Nephron (organoid): ENCODE data around the gene LYPD6.

ENCODE experiments used
- H3K27ac Mint-ChIP-seq, 3 experiments: 2 replicates each; pipeline ENCODE4 v1.8.0; 2020; ENCODE audit warnings: mixed read lengths in 3 of 3, mild to moderate bottlenecking in 2 of 3, moderate library complexity in 1 of 3
- H3K27me3 Mint-ChIP-seq: 2 replicates; pipeline ENCODE4 v1.8.0; 2021; ENCODE audit warnings: low read depth, mild to moderate bottlenecking, moderate library complexity, mixed read lengths
- H3K36me3 Mint-ChIP-seq: 2 replicates; pipeline ENCODE4 v1.8.0; 2020; ENCODE audit warnings: low read depth, mixed read lengths
- H3K4me1 Mint-ChIP-seq: 2 replicates; pipeline ENCODE4 v1.8.0; 2020; ENCODE audit warnings: mixed read lengths
- H3K4me3 Mint-ChIP-seq, 3 experiments: 2 replicates each; pipeline ENCODE4 v1.8.0; 2020; ENCODE audit warnings: mild to moderate bottlenecking in 3 of 3, mixed read lengths in 3 of 3, moderate library complexity in 2 of 3
- H3K9me3 Mint-ChIP-seq: 2 replicates; pipeline ENCODE4 v1.8.0; 2020; ENCODE audit warnings: mixed read lengths
- TF ChIP-seq, protein P1 (sequence below), 3 experiments: fragments of 200-600 bp; sonication (generic); IDR thresholded peaks; one replicate each; pipeline ENCODE4 v1.5.0; 2021; ENCODE audit warnings: antibody characterized with exemption in 3 of 3; ENCODE audit not compliant: unreplicated experiment in 3 of 3

The LYPD6 gene

DNA sequence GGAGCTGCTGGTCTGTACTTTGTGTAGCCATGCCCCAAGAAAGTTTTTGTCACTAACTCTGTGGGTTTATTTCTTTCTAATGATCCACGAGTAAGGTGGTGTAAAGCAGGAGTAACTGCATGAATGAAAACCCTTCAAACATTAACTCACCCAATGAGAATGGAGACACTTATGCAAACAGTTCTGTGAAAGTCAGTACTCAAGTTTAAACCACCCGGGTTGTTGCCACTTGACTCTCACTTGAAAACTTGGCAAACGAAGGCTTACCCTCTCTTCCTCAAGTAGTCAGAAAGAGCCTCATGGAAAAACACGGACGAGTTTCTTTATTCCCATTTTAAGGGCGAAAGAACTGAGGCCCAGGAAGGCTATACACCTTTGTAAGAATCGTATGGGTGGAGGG, 139.7 kb downstream of the LYPD6 start:
- Mint-ChIP-seq H3K9me3 (no peaks in the 10 kb centered on the region), H3K27me3 (no peaks in the 10 kb centered on the region), H3K36me3 (peaks cover 30% of the 10 kb centered on the region), H3K4me1 (peaks cover 31% of the 10 kb centered on the region), H3K27ac (peak overlapping the region in 1 of 3 experiments; percentile 60), H3K4me3 (no peak overlapping the region)
- TF ChIP-seq, protein P1, sequence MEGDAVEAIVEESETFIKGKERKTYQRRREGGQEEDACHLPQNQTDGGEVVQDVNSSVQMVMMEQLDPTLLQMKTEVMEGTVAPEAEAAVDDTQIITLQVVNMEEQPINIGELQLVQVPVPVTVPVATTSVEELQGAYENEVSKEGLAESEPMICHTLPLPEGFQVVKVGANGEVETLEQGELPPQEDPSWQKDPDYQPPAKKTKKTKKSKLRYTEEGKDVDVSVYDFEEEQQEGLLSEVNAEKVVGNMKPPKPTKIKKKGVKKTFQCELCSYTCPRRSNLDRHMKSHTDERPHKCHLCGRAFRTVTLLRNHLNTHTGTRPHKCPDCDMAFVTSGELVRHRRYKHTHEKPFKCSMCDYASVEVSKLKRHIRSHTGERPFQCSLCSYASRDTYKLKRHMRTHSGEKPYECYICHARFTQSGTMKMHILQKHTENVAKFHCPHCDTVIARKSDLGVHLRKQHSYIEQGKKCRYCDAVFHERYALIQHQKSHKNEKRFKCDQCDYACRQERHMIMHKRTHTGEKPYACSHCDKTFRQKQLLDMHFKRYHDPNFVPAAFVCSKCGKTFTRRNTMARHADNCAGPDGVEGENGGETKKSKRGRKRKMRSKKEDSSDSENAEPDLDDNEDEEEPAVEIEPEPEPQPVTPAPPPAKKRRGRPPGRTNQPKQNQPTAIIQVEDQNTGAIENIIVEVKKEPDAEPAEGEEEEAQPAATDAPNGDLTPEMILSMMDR (IDR thresholded peaks at IDR 0.05; ENCODE audit: unreplicated experiment in 3 of 3): no peak

DNA sequence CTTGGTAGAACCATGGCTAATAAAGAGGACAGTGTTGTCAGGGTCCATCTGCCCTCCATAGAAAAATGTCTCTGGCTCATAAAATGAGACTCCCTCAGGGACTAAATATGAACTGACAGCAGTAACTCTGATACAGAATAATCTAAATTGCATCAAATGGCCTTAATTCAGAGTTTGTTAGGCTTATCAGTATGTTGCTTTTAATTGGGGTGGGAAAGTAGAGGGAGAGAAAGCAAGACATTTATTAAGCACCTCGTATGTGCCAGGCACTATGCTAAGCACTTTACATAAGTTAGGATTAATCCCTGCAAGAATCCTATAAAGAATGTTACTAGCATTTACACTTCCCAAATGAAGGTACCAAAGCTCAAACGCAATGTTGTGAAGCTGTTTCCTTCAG, 142.0 kb downstream of the LYPD6 start:
- TF ChIP-seq, protein P1 (IDR thresholded peaks at IDR 0.05; ENCODE audit: unreplicated experiment in 3 of 3): no peak
- Mint-ChIP-seq H3K9me3 (no peaks in the 10 kb centered on the region), H3K4me1 (peaks cover 16% of the 10 kb centered on the region), H3K4me3 (no peak overlapping the region), H3K27me3 (no peaks in the 10 kb centered on the region), H3K36me3 (peaks cover 33% of the 10 kb centered on the region), H3K27ac (no peak overlapping the region)

DNA sequence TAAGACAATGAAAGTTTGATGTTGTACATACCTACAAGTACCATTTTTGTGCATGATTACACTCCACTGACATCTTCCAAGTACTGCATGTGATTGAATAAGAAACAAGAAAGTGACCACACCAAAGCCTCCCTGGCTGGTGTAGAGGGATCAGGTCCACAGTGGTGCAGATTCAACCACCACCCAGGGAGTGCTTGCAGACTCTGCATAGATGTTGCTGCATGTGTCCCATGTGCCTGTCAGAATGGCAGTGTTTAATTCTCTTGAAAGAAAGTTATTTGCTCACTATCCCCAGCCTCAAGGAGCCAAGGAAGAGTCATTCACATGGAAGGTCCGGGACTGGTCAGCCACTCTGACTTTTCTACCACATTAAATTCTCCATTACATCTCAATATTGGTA, 142.7 kb downstream of the LYPD6 start:
- TF ChIP-seq, protein P1 (IDR thresholded peaks at IDR 0.05; ENCODE audit: unreplicated experiment in 3 of 3): no peak
- Mint-ChIP-seq H3K9me3 (no peaks in the 10 kb centered on the region), H3K4me1 (peaks cover 10% of the 10 kb centered on the region), H3K27ac (no peak overlapping the region), H3K27me3 (no peaks in the 10 kb centered on the region), H3K36me3 (peaks cover 33% of the 10 kb centered on the region), H3K4me3 (no peak overlapping the region)

DNA sequence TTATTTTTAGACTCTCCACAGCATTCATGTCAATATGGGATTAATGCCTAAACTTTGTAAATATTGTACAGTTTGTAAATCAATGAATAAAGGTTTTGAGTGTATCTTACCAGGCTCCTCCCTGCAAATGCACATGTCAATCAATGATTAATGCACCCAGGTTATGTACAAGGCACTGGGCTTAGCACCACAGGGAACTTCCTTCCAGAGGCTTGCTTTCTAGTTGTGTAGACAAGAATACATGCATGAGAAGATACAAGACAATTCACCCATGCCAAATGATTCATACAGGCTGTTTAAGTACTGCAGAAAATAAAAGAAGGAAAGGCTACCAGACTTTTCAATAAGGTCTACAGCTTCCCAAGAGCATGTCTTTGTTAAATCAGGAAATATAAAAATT, 143.1 kb downstream of the LYPD6 start:
- H3K4me1 Mint-ChIP-seq: peaks cover 5% of the 10 kb centered on the region
- H3K4me3 Mint-ChIP-seq: no peak overlapping the region
- no peaks in the 10 kb centered on the region for H3K9me3 Mint-ChIP-seq
- no peak overlapping the region for H3K27ac Mint-ChIP-seq
- TF ChIP-seq, protein P1 (IDR thresholded peaks at IDR 0.05; ENCODE audit: unreplicated experiment in 3 of 3): no peak
- no peaks in the 10 kb centered on the region for H3K27me3 Mint-ChIP-seq
- peaks cover 33% of the 10 kb centered on the region for H3K36me3 Mint-ChIP-seq

DNA sequence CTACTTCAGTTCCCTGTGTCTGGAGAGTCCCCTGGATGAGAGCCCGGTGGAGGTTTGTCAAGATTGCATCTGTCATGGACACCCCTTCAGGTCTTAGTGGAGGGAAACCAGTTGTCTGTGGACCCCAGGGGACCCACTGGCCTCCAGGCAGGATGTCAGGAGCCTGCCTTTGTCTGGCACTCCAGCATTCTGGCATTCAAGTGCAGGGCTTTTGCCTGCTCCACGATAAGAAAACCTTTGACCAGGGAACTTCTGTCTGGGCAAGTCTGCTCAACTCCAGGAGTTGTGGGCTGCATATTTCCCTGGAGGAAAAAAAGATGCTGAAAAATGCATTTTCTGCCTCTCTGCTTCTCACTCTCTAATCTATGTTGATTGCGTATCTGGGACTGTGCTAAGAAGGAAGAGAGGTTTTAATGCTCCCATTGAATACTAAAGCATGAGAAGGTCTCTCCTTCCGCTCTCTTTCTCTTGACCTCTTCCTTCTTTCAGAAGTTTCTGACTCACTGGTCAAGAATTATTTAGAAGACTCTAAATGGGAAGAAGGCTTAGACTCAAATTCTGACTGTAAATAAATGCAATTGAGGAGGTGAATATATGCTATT, 152.7 kb downstream of the LYPD6 start:
- no peaks in the 10 kb centered on the region for H3K9me3 Mint-ChIP-seq
- H3K36me3 Mint-ChIP-seq: no peaks in the 10 kb centered on the region
- H3K4me1 Mint-ChIP-seq: peaks cover 17% of the 10 kb centered on the region
- TF ChIP-seq, protein P1 (IDR thresholded peaks at IDR 0.05; ENCODE audit: unreplicated experiment in 3 of 3): no peak
- no peaks in the 10 kb centered on the region for H3K27me3 Mint-ChIP-seq
- H3K4me3 Mint-ChIP-seq: no peak overlapping the region
- H3K27ac Mint-ChIP-seq: peak overlapping the region; percentile 14 to 66 (median 56)

DNA sequence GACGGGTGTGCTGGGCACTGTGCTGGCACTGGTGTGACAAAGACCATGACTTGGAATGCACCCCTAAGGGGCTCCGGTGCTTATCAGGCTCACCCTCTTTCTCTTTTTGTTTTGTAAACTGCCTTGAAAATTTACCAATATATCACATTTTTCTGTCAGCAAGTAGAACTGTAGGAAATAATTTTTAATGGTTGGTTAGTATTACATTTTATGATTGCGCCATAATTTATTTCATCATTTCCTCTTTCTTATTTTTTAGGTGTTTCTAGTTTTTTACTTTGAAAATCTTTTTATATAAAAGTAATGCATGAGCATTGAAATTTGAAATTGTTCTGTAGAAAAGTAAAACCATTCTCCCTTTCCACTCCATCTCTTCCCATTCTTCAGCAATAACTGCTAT, 156.3 kb downstream of the LYPD6 start:
- Mint-ChIP-seq H3K27me3 (no peaks in the 10 kb centered on the region), H3K4me1 (peaks cover 30% of the 10 kb centered on the region), H3K4me3 (no peak overlapping the region), H3K9me3 (no peaks in the 10 kb centered on the region), H3K27ac (no peak overlapping the region), H3K36me3 (no peaks in the 10 kb centered on the region)
- TF ChIP-seq, protein P1 (IDR thresholded peaks at IDR 0.05; ENCODE audit: unreplicated experiment in 3 of 3): no peak
